ENCODE data around the gene NKD2. TPM values are rescaled to one million over a fixed set of nuclear protein-coding genes. Genes with fewer than 3 reads are reported as not detected.
"Not testable (repeated sequence)": the region's sequence is repeated elsewhere in the genome, so short reads cannot be mapped to it uniquely, and the experiment has no call there.

Gene NKD2
- total RNA-seq, 1 experiment from 2014 or later, result 2.8 TPM

- no peak for DNase-seq (ENCODE audit: low spot score)
These were observed 60.5 kb downstream of the NKD2 start for GRCh38 chr5:1068895-1069719.

GRCh38 chr5:1069720-1070088, 61.1 kb downstream of the NKD2 start:
- DNase-seq (ENCODE audit: low spot score), result no peak

DNA sequence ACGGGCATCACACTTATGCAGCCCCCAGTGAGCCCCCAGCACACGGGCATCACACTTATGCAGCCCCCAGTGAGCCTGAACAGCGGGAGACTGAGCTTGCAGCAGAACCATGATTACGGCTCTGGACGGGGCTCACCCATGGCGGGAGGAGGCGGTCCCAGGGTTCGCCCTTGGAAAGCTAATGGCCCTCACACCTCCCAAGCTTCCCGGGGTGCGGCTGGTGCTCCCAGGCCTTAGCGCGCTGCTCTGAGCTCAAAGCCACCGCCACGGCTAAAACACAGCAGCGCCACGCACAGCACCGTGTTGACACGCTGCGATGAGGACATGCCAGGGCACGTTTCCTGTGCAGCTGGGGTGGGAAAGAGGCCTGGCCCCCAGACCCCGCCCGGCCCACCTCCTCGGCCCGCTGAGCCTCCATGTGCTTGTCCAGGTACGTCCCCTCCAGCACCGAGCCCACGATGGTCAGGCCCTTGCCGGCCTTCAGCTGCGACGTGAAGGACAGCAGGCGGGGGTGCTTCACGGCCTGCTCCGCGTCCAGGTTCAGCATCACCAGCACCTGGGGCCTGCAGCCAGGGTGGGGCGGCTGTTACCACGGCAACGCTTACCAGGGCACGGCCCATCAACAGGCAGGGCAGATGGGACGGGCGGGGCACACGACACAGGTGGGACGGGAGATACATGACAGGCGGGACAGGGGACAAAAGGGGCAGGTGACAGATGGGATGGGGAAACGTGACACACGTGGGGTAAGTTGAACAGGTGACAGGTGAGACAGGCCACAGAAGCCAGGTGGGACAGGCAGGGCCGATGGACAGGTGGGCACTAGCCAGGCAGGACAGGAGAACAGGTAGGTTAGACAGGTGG, 64.9 kb downstream of the NKD2 start:
- no peak for DNase-seq (ENCODE audit: low spot score)

DNA sequence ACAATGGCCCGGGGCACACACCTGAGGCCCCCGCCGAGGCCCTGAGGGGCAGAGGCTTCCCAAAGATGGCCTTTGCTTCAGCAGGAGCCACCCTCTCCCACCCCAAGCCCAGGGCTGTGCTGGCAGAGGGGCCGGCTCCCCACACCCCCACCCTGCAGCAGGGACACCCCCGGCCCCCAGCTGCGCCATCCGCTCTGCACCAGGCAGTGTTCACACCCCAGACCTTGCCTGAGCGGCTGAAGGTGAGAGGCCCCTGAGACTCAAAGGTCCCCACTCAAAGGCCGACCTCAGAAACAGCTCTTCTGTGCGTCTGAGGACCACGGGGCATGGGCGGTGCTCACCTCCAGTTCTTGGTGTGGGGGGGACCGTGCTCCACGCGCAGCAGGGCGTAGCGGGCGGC, 65.6 kb downstream of the NKD2 start:
- DNase-seq (ENCODE audit: low spot score), result no peak

DNA sequence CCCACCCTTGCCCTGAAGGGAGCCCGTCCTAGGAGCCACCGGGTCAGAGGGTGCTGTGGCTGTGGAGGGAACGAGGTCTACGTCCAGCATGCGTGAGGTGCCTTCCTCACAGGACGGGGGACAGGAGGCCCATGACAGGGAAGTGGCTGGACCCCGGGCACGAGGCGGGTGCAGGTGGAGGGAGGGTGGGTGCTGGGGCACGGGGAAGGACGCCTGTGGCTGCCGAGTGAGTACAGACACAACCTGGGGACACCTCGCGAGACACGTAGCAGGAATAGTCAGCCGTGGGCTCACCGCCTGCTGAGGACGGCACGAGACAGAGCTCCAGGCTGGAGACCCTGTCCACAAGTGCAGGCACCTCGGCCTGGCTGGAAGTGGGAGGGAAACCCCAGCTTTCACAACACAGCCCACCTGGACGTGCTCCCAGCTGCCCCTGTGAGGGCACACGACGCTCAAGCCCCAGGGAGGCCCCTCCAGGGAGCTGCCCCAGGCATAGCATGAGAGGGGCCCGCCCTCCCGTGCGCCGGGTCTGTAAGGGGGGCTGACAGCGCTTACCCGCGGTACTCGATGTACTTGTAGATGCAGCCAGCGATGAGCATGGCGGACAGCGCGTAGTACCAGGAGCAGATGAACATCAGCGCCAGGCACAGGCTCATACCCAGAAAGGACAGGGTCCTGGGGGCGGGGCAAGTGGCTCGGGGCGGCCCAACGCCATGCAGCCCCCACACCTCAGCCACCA, 66.4 kb downstream of the NKD2 start:
- DNase-seq (ENCODE audit: low spot score), result no peak

GRCh38 chr5:1075555-1075881, 66.9 kb downstream of the NKD2 start:
- no peak for DNase-seq (ENCODE audit: low spot score)

- DNase-seq (ENCODE audit: low spot score), result no peak
These were observed 67.3 kb downstream of the NKD2 start for GRCh38 chr5:1075931-1076330.

DNA sequence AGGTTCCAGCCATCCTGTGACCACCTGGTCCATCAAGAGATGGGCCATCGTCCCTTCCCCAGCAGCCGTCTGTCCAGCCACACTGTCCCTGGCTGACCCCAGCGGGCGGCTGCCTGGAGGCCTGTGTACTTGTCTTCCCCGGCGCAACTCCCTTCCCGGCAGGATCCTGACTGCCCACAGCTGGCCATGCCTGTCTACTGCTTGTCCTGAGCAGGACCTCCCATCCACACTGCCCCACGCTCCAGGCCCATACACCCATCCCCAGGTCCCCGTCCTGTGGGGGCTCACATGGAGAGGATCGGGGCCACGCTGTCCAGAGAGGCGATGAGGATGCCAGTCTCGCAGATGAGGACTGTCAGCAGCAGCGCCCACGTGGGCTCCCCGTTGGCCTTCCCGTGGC, 67.8 kb downstream of the NKD2 start:
- no peak for DNase-seq (ENCODE audit: low spot score)

- no peak for DNase-seq (ENCODE audit: low spot score)
These were observed 68.4 kb downstream of the NKD2 start for GRCh38 chr5:1077026-1077425.

GRCh38 chr5:1077491-1078020, 69.0 kb downstream of the NKD2 start:
- DNase-seq (ENCODE audit: low spot score), result no peak

DNA sequence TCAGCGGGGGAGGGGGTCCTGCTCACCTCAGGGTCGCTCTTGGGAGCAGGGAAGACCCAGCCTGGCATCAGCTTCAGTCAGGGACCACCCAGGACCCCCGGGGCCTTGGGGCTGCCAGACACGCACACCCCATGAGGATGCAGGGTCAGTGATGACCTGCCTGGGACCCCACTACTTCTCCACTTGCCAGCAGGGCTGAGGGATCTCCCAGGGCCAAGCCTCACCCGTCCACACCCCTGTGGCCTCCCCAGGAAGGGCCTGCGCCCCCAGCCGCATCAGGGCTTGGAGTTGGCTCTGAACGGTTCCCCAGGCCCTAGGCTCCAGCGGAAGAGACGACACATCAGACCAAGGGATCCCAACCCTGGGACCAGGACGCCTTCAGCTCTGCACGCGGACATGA, 69.6 kb downstream of the NKD2 start:
- DNase-seq (ENCODE audit: low spot score), result no peak

- no peak for DNase-seq (ENCODE audit: low spot score)
These were observed 70.2 kb downstream of the NKD2 start for GRCh38 chr5:1078851-1079250.

DNA sequence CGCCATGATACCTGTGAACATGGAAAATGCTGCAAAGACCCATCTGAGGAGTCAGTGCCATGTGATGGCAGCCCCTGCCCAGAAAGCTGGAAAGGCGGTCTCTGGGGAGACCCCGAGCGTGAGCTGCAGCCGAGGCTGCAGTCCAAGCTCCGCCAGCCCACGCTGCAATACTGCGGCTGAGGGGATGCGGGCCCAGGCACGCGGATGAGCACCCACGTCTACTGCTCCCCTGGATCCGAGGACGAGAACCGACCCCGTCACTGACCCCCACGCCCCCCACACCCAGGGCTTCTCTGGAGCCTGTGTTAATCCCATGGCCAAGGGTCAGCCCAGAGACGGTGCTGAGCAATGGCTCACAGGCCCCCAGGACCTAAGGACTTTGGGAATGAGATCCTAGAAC, 70.9 kb downstream of the NKD2 start:
- no peak for DNase-seq (ENCODE audit: low spot score)

DNA sequence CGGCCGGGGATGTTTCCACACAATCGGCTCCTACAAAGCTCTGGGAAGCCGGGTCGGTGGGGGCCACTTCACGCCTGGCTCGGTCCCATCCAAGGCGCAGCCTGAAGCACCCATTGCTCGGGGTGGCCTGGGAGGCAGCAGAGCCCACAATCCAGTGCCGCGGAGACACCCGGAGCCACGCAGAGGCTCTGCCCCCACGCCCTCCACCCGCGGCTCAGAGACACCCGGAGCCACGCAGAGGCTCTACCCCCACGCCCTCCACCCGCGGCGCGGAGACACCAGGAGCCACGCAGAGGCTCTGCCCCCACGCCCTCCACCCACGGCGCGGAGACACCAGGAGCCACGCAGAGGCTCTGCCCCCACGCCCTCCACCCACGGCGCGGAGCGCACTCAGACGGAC, 71.4 kb downstream of the NKD2 start:
- no peak for DNase-seq (ENCODE audit: low spot score)

GRCh38 chr5:1080432-1080831, 71.8 kb downstream of the NKD2 start:
- DNase-seq (ENCODE audit: low spot score), result no peak

GRCh38 chr5:1081519-1081918, 72.9 kb downstream of the NKD2 start:
- DNase-seq (ENCODE audit: low spot score), result no peak

GRCh38 chr5:1083026-1083425, 74.4 kb downstream of the NKD2 start:
- not testable (repeated sequence) for DNase-seq (ENCODE audit: low spot score)

GRCh38 chr5:1083823-1084605, 75.4 kb downstream of the NKD2 start:
- DNase-seq (ENCODE audit: low spot score), result no peak

- DNase-seq (ENCODE audit: low spot score), result no peak
These were observed 76.8 kb downstream of the NKD2 start for GRCh38 chr5:1085391-1085790.

DNA sequence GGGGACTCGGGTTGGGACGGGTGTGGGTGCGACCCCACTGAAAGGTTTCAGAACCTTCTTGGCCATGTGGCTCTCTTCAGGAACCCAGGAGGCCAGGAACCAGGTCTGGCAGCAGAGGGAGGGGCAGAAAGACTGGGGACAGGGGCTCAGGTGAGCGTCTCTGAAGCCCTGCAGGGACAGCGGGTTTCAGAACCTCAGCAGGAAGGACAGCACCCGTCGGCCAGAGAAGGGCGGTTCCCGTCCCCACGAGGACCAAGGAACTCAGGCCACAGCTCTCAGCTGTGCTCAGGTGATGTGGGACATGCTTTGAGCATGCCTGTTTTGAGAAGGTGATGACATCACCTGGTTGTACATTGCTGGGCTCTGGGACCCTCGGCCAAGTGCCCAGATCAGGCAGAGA, 77.5 kb downstream of the NKD2 start:
- DNase-seq (ENCODE audit: low spot score), result no peak

DNA sequence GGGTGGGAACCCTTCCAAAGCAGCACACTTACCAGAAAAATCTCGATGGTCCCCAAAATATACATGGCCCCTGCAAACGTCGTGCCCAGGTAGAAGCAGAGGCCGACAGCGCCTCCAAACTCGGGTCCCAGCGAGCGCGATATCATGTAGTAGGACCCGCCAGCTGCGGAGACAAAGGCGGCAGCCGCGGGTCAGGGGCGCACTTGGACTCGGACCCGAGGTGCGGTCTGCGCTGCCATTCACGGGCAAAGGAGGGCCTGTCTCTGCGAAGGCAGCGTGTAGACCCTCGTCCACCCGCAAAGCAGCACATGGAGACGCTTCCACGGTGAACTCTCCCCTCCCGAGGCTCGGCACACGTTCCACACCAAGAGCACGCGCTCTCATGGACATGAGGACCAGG, 78.3 kb downstream of the NKD2 start:
- DNase-seq (ENCODE audit: low spot score), result no peak

DNA sequence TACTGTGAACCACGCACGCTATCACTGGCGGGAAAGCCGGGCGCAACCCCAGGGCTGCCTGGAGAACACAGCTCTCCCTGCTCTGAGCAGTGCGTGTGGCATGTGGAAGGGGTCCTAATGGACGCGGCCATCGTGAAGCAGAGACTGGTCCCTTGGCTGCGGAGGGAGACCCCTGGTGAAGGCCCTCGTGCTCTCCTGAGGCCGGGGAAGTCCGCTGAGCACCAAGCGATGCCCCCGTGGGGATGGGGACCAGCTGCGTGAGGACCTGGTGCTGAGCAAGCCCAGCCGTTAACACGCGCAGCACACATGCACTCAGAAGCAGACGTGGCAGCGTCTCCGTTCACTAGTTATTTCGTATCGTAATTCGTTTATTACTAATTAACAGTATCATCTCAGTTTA, 78.8 kb downstream of the NKD2 start:
- DNase-seq (ENCODE audit: low spot score), result no peak
